ENCODE measurements around the gene SYVN1.
"Not testable (repeated sequence)": the region's sequence is repeated elsewhere in the genome, so short reads cannot be mapped to it uniquely, and the experiment has no call there.

SYVN1 gene

GRCh38 chr11:65126624-65127274 is 7.6 kb downstream of the SYVN1 start:
- no peak for DNase-seq

- DNase-seq = no peak
Observed at GRCh38 chr11:65125197-65126056, 8.9 kb downstream of the SYVN1 start.

GRCh38 chr11:65124480-65125196 is 9.7 kb downstream of the SYVN1 start:
- DNase-seq = no peak

- peak; percentile 95 for DNase-seq
Observed at GRCh38 chr11:65121865-65122696, 12.2 kb downstream of the SYVN1 start, which contains the start of the genes FAU and MRPL49. FAU (minus strand) TSS chr11:65122134; CDS start chr11:65121813, 321 bp downstream. MRPL49 (plus strand) TSS chr11:65122321; CDS start chr11:65122347, 26 bp downstream.

- no peak for DNase-seq
Observed at GRCh38 chr11:65121447-65121864, 12.9 kb downstream of the SYVN1 start.

GRCh38 chr11:65120831-65121230 is 13.5 kb downstream of the SYVN1 start:
- DNase-seq = no peak

- no peak for DNase-seq
Observed at GRCh38 chr11:65119670-65119995, 14.7 kb downstream of the SYVN1 start.

GRCh38 chr11:65118891-65119669 is 15.2 kb downstream of the SYVN1 start:
- DNase-seq = not testable (repeated sequence)

GRCh38 chr11:65118097-65118837 is 16.1 kb downstream of the SYVN1 start:
- DNase-seq = no peak

- peak; percentile 98 for DNase-seq
Observed at GRCh38 chr11:65117206-65118096, 16.9 kb downstream of the SYVN1 start, which contains the start of gene ZNHIT2. ZNHIT2 (minus strand) TSS chr11:65117701; CDS start chr11:65117653, 48 bp downstream.

- peak; percentile 14 for DNase-seq
Observed at GRCh38 chr11:65116370-65117205, 17.7 kb downstream of the SYVN1 start.

GRCh38 chr11:65115361-65116082 is 18.8 kb downstream of the SYVN1 start:
- DNase-seq = no peak

GRCh38 chr11:65114538-65115171 is 19.7 kb downstream of the SYVN1 start:
- no peak for DNase-seq

GRCh38 chr11:65113839-65114238 is 20.5 kb downstream of the SYVN1 start:
- DNase-seq = no peak

GRCh38 chr11:65113361-65113756 is 21.0 kb downstream of the SYVN1 start:
- no peak for DNase-seq

GRCh38 chr11:65112546-65113360 is 21.6 kb downstream of the SYVN1 start:
- peak; percentile 11 for DNase-seq
